ENCODE measurements around the gene FOXP1. TPM values are rescaled to one million over a fixed set of nuclear protein-coding genes. Genes with fewer than 3 reads are reported as not detected.

The FOXP1 gene
- total RNA-seq, 2 donors from 2014 or later = 119 to 199 TPM

DNA sequence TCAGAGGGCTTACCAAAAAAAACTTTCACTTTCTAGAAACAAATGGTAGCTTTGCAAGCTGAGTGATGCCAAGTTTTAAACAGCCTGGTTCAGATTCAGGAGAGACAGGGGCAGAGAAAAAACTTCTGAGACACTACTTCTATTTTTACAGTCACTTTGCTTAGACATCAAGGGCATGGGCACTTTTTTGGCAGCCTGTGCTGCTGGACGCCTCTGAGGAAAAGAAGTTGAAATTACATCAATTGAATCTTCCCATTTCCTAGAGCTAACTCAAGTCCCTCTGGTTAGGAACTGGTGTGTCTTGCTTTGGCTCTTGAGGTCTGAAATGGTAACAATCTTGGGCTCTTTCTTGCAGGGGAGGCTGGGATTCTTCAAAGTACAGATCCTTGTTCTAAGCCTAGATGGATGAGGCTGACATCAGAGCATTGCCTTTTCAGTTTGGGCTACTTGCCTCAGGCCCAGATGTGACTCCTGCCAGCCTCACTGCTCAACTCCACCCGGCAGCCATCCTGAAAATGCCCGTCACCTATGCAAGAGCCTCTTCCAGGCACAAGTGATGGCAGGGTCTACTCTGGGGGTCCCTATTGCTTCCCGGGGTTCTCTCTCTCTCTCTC is 357.5 kb downstream of the FOXP1 start:
- peak overlapping the region; percentile 97 to 98 for H3K27ac Mint-ChIP-seq
- DNase-seq (ENCODE audit: low spot score in 2 of 2) (peak in 1 of 2 donors; percentile 20), ATAC-seq (no peak)
- peaks cover 12 to 15% of the 10 kb centered on the region in 2 donors for H3K36me3 Mint-ChIP-seq
- H3K9me3 Mint-ChIP-seq = peaks cover 5 to 9% of the 10 kb centered on the region in 2 donors

DNA sequence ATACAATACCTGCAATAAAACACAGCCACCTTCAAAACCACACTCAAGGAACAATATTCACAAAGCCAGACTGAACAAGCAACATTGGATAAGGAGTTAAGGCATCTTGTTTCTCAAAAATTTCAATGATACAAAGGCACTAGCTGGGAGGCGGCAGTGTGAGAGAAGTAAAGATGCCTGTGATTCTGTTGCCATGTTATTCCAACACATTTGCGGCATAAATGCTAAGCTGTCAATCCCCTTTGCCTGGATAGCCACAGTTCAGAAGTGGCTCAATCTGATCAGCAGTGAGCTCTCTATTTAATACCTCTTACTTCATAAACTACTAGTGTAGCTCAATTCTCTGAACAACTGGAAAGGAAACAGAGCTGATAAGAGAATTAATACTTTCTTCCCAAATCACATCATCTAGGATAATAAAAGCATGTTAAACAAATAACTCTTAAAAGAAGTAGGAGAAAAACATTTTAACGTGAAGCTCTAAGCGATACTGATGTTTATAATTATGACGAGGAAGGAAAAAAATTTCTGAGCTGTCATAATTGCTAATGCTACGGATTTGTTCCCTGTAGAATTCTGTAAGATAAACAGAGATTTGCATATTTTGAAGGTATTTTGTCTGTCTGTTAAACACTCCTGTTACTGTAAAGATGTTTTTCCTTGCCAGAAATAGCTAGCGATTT is 358.4 kb downstream of the FOXP1 start:
- no peak for DNase-seq (ENCODE audit: low spot score in 2 of 2)
- Mint-ChIP-seq H3K27ac (peak overlapping the region; percentile 84 to 97), H3K36me3 (peaks cover 15 to 16% of the 10 kb centered on the region in 2 donors), H3K9me3 (peaks cover 5 to 9% of the 10 kb centered on the region in 2 donors)
- no peak for ATAC-seq

DNA sequence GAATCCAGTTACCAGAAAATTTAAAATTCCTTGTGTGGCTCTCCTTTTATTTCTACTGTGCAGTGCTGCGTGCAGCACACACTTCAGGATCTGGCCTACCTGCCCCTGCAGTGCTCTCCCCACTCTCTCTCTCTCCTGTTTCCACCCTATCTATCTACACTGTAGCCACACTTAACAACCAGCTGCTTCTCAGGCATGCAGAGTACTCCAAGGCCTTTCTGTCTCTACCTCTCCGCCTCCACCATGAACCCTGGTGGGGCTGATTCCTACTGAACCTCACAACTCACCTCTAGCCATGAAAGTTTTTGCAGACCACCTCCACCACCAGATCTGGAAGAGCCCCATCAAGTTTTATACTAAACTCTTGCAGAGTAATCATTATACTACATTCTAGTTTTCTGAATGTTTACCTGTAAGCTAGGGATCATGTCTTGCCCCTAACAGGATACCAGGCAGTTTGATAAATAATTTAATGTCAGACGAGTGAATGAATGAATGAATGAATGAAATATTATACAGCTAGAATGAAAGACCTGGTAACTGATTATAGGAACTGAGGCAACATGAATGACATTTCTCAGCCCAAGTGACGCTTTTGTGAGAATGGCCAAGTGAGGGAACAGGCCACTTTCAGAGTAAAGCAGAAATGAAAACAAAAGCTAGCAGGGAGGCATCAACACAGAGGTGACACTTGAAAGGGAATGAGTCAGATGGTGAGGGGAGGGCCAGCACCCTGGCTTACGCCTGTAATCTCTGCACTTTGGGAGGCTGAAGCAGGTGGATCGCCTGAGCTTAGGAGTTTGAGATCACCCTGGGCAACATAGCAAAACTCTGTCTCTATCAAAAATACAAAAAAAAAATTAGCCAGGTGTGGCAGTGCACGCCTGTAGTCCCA is 363.5 kb downstream of the FOXP1 start:
- Mint-ChIP-seq H3K36me3 (peaks cover 35 to 38% of the 10 kb centered on the region in 2 donors), H3K9me3 (peaks cover 13% of the 10 kb centered on the region in 2 donors)

GRCh38 chr3:71218508-71218907 is 365.0 kb downstream of the FOXP1 start:
- Mint-ChIP-seq H3K36me3 (peaks cover 33 to 38% of the 10 kb centered on the region in 2 donors), H3K27ac (peak overlapping the region in 1 of 2 donors; percentile 88), H3K9me3 (peaks cover 7 to 13% of the 10 kb centered on the region in 2 donors)
- no peak for ATAC-seq
- no peak for DNase-seq (ENCODE audit: low spot score in 2 of 2)

More for the DNA sequence above, 363.5 kb downstream of the FOXP1 start:
- peak overlapping the region; percentile 88 to 97 for H3K27ac Mint-ChIP-seq
- DNase-seq (ENCODE audit: low spot score in 2 of 2) (peak; percentile 51 to 68), ATAC-seq (peak; percentile 97 to 99)

DNA sequence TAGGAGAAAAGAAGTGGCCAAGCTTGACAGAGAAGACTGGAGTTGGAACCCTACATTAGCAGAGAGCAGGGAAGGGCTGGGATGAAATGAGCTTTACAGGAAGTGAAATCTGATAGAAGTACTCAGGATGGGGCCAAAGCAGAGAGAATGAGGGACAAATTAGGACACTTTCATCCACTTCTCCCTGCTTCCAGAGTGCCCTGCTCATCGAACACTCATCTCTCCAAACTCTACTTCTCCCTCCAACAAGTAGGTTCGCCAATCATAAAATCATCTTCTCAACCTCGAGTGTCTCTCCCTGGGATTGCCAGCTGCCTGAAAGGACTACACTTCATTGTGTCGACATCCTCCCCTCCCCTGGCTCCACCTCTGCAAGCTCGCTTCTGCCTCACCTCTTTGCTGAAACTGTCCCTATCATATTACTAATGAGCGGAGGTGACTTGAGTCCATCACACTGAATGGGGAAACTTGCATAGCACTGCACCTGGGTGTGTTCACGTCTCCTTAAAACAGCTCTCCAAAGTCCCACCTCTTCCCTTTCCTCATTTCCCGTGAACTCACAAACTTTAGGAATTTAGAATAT is 365.8 kb downstream of the FOXP1 start:
- H3K27ac Mint-ChIP-seq = peak overlapping the region in 1 of 2 donors; percentile 88
- peaks cover 29 to 36% of the 10 kb centered on the region in 2 donors for H3K36me3 Mint-ChIP-seq
- ATAC-seq (no peak), DNase-seq (ENCODE audit: low spot score in 2 of 2) (no peak)
- H3K9me3 Mint-ChIP-seq = peaks cover 6 to 11% of the 10 kb centered on the region in 2 donors

GRCh38 chr3:71215351-71215750 is 368.2 kb downstream of the FOXP1 start:
- ATAC-seq (no peak), DNase-seq (ENCODE audit: low spot score in 2 of 2) (no peak)
- Mint-ChIP-seq H3K27ac (peak overlapping the region in 1 of 2 donors; percentile 5), H3K9me3 (peaks cover 10 to 19% of the 10 kb centered on the region in 2 donors), H3K36me3 (peaks cover 33 to 35% of the 10 kb centered on the region in 2 donors)

DNA sequence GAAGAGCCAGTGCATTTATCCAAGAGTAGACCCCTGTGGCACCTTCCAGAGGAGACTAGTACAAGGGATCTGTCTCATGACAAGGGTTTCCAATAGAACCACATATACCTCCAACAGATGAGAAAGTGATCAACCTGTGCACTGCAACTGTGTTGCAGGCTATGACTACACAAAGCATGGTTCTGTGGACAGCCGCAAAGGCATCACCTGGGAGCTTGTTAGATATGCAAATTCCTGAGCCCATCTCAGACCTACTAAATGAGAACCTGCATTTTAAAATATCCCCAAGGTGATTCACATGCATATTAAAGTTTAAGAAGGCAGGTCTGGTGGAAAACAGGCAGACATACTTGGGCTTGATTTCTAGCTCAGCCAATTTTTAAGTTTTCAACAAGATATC is 368.7 kb downstream of the FOXP1 start:
- Mint-ChIP-seq H3K9me3 (peaks cover 10 to 18% of the 10 kb centered on the region in 2 donors), H3K27ac (peak overlapping the region in 1 of 2 donors; percentile 68), H3K36me3 (peaks cover 30 to 34% of the 10 kb centered on the region in 2 donors)
- DNase-seq (ENCODE audit: low spot score in 2 of 2) (no peak), ATAC-seq (peak; percentile 51 to 82)

- Mint-ChIP-seq H3K27ac (peak overlapping the region in 1 of 2 donors; percentile 68), H3K36me3 (peaks cover 23 to 33% of the 10 kb centered on the region in 2 donors), H3K9me3 (peaks cover 8 to 13% of the 10 kb centered on the region in 2 donors)
- no peak for ATAC-seq
- no peak for DNase-seq (ENCODE audit: low spot score in 2 of 2)
Measured at GRCh38 chr3:71214016-71214415, 369.5 kb downstream of the FOXP1 start.

DNA sequence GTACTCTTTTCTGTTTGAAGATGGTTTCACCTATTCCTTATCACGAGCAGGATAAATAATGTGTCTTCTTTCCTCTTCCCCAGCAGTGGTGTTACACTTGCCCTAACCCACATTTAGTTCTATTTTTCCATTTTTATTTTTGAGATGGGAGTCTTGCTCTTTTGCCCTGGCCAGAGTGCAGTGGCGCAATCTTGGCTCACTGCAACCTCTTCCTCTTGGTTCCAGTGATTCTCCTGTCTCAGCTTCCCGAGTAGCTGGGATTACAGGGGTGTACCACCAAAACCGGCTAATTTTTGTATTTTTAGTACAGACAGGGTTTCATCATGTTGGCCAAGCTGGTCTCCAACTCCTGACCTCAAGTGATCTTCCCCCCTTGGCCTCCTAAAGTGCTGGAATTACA is 372.4 kb downstream of the FOXP1 start:
- DNase-seq (ENCODE audit: low spot score in 2 of 2) (no peak), ATAC-seq (no peak)
- peaks cover 6 to 11% of the 10 kb centered on the region in 2 donors for H3K9me3 Mint-ChIP-seq
- peaks cover 10 to 23% of the 10 kb centered on the region in 2 donors for H3K36me3 Mint-ChIP-seq
- H3K27ac Mint-ChIP-seq = peak overlapping the region; percentile 77 to 86

- peak in 1 of 2 donors; percentile 38 for ATAC-seq
- peaks cover 6 to 11% of the 10 kb centered on the region in 2 donors for H3K9me3 Mint-ChIP-seq
- peak overlapping the region; percentile 75 to 86 for H3K27ac Mint-ChIP-seq
- no peak for DNase-seq (ENCODE audit: low spot score in 2 of 2)
- H3K36me3 Mint-ChIP-seq = peaks cover 10 to 23% of the 10 kb centered on the region in 2 donors
Measured at GRCh38 chr3:71210257-71211007, 373.1 kb downstream of the FOXP1 start.

GRCh38 chr3:71208211-71209095 is 375.1 kb downstream of the FOXP1 start:
- peak overlapping the region; percentile 75 to 86 for H3K27ac Mint-ChIP-seq

DNA sequence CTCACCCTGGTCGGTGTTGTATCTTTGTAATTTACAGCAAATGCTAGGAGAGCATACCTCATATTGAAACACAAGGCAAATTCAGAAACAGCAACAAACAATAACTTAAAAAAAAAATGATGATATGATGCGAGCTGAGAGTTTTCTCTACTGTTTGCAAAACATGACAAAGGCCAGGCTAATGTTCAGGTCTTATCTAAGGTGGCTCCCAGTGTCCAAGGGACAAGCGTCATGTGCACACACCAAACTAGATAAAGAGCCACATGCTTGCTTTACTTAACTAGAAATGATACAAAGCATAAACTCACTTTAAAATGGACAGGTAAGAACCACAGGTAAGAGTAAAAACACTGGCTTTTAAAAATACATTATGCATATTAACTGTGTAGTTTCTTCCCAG is 375.9 kb downstream of the FOXP1 start:
- H3K9me3 Mint-ChIP-seq = peaks cover 13 to 19% of the 10 kb centered on the region in 2 donors
- DNase-seq (ENCODE audit: low spot score in 2 of 2) = no peak
- no peak for ATAC-seq
- peak overlapping the region in 1 of 2 donors; percentile 86 for H3K27ac Mint-ChIP-seq
- H3K36me3 Mint-ChIP-seq = peaks cover 20 to 32% of the 10 kb centered on the region in 2 donors

More at GRCh38 chr3:71208211-71209095, 375.1 kb downstream of the FOXP1 start:
- ATAC-seq (no peak), DNase-seq (ENCODE audit: low spot score in 2 of 2) (no peak)
- Mint-ChIP-seq H3K9me3 (peaks cover 13 to 20% of the 10 kb centered on the region in 2 donors), H3K36me3 (peaks cover 20 to 32% of the 10 kb centered on the region in 2 donors)

GRCh38 chr3:71206305-71207165 is 377.0 kb downstream of the FOXP1 start:
- H3K9me3 Mint-ChIP-seq = peaks cover 7 to 8% of the 10 kb centered on the region in 2 donors
- DNase-seq (ENCODE audit: low spot score in 2 of 2) (no peak), ATAC-seq (no peak)
- H3K27ac Mint-ChIP-seq = no peak overlapping the region
- H3K36me3 Mint-ChIP-seq = peaks cover 10 to 25% of the 10 kb centered on the region in 2 donors

All from activated naive CD4-positive, alpha-beta T cell treated with anti-CD3 and anti-CD28 coated beads, Interleukin-2, amount 50 U/mL, for 72 hours (primary cell).